Fibroblast of peridontal ligament (primary cell): ENCODE data around the gene ATP6V1D.
"Not testable (repeated sequence)": the region's sequence is repeated elsewhere in the genome, so short reads cannot be mapped to it uniquely, and the experiment has no call there.

ENCODE experiments used
- DNase-seq: peaks from one replicate; pipeline ENCODE4 v3.0.0-alpha.2; 2010; ENCODE audit errors: extremely low read depth

The ATP6V1D gene

GRCh38 chr14:67371247-67372148 lies 11.9 kb upstream of the ATP6V1D start:
- DNase-seq = no peak

DNA sequence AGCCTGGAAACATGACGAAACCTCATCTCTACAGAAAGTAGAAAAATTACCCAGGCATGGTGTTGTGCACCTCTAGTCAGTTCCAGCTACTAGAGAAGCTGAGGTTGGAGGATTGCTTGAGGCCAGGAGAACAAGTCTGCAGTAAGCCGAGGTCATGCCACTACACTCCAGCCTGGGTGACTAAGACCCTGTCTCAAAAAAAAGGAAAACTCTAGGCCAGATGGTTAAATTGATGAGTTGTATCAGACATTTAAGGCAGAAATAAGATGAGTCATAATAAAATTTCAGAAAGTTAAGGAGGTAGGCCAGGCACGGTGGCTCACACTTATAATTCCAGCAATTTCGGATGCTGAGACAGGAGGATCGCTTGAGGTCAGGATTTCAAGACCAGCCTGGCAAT lies 11.2 kb upstream of the ATP6V1D start:
- DNase-seq = no peak

GRCh38 chr14:67365476-67365875 lies 5.9 kb upstream of the ATP6V1D start:
- no peak for DNase-seq

GRCh38 chr14:67360470-67361206 lies 1.0 kb upstream of the ATP6V1D start:
- no peak for DNase-seq

GRCh38 chr14:67358924-67359774 lies 455 bp downstream of the ATP6V1D start:
- DNase-seq = peak; percentile 50

- no peak for DNase-seq
These were observed 1.6 kb downstream of the ATP6V1D start for GRCh38 chr14:67357969-67358354.

DNA sequence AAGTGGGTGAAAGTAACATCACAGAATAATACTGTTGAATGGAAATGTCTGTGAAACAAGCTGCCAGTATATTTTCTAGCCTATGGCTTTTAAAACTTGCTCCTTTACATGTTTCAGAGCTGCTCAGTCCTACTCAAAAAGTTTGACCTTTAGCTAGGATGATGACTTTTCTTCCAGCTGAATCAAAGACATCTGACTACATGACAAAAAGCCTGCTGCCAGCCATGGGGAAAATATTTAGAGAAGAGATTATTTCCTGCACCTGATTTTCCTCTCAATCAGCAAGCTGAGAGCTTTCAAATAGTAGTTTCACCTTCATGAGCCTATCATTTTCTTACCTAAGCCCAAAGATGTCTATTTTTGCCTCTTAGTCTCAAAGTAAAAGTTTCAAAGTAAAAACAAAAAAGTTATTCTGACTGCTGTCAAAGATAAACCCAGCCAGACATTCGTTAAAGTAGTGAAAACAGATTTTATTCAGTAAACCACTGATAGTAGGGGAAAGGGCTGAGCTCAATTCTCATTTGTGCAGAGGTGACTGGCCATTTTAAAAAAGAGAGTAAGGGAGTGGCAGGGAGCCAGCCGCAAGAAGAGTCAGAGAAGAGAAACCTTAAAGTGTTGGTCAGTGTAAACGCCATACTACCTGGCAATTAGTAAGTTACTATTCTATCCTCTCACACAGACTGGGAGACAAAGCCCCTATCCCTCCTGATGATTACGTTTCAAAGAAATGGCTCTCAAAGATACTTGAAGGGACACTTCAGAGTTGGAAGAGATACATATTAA lies 2.2 kb downstream of the ATP6V1D start:
- no peak for DNase-seq

DNA sequence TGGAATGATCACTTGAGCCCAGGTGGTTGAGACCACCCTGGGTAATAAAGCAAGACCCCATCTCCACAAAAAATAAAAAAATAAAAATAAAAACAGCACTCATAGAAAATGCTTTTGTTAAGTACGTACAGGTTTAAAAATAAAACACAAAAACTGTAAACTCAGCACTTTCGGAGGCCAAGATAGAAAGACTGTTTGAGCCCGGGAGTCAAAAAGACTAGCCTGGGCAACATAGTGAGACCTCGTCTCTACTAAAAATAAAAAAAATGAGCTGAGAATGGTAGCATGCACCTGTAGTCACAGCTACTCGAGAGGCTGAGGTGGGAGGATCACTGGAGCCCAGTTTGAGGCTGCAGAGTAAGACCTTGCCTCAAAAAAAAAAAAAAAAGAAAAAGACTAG lies 7.5 kb downstream of the ATP6V1D start:
- no peak for DNase-seq

GRCh38 chr14:67345583-67345982 lies 14.0 kb downstream of the ATP6V1D start:
- DNase-seq = no peak

DNA sequence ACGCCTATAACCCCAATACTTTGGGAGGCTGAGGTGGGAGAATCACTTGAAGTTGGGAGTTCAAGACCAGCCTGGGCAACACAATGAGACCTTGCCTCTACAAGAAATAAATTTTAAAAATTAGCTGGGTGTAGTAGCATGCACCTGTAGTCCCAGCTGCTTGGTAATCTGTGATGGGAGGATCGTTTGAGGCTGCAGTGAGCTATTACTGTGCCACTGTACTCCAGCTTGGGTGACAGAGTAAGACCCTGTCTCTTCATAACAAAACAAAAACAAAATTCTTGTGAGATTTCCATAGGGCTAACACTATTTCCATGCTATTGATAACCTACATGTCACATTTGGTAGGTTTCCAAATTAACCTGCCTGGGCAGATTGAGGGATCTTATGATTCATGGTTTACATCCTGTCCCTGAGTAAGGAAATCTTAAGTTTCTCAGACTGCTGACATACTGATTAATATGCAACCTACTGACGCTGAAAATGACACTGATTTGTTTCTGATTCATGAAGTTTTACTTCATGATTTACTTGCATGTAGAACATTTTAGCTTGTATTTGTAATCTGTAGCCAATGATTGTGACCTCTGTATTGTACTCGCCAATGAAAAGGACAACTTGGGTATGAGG lies 15.9 kb downstream of the ATP6V1D start:
- no peak for DNase-seq

DNA sequence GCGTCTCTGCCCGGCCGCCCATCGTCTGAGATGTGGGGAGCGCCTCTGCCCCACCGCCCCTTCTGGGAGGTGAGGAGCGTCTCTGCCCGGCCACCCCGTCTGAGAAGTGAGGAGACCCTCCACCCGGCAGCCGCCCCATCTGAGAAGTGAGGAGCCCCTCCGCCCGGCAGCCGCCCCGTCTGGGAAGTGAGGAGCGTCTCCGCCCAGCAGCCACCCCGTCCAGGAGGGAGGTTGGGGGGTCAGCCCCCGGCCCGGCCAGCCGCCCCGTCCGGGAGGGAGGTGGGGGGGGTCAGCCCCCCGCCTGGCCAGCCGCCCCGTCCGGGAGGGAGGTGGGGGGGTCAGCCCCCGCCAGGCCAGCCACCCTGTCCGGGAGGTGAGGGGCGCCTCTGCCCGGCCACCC lies 18.4 kb downstream of the ATP6V1D start:
- not testable (repeated sequence) for DNase-seq

GRCh38 chr14:67335781-67336180 lies 23.8 kb downstream of the ATP6V1D start:
- DNase-seq = peak; percentile 20

DNA sequence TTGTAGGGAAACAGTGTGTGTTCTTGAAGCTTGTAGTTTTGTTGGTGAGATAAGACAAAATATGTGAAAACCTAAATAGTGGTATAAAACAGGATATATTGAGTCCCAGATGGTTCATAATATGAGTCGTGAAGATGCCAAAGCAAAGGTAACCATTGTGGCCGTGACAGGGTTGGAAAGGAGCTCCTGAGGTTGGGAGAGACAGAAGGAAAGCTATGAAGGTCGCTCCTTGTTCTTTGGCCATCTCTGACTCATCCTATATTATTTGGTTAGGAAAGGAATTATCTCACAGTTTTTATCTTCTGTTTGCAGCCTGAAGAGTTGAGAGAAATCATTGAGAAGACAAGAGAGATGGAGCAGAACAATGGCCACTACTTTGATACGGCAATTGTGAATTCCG lies 27.1 kb downstream of the ATP6V1D start:
- DNase-seq = no peak

GRCh38 chr14:67331368-67332125 lies 28.1 kb downstream of the ATP6V1D start:
- DNase-seq = no peak

DNA sequence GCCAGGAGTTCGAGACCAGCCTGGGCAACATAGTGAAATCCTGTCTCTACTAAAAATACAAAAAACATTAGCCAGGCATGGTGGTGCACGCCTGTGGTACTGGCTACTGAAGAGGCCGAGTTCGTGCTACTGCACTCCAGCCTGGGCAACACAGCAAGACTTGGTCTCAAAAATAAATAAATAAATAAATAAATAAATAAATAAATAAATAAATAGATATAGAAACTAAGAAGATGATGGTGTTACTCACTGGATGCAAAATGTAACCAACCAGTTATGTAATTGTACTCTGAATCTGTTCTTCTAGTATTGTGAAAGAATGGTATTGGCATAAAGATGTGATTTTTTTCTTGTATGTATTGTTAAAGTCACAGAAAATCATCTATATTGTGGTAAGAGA lies 29.9 kb downstream of the ATP6V1D start:
- not testable (repeated sequence) for DNase-seq

- no peak for DNase-seq
These were observed 40.5 kb downstream of the ATP6V1D start for GRCh38 chr14:67319142-67319541.

DNA sequence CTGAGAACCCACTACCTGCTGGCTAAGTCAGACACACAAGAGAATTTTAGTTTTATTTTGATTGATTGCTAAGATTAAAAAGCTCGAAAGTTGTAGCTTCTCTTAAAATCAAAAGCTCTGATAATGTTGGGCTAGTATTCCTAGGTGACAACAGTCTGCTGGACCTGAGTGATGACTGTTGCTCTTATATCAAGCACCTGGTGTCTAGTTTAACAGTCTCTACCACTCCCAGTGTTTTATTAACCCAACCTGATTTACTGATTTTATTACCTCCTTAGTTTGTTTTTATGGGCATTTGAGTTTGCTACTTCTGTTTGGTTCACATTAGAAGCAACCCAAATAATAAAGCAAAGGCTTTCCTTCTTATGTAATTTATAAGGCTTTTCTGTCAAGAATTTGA lies 41.8 kb downstream of the ATP6V1D start:
- no peak for DNase-seq

DNA sequence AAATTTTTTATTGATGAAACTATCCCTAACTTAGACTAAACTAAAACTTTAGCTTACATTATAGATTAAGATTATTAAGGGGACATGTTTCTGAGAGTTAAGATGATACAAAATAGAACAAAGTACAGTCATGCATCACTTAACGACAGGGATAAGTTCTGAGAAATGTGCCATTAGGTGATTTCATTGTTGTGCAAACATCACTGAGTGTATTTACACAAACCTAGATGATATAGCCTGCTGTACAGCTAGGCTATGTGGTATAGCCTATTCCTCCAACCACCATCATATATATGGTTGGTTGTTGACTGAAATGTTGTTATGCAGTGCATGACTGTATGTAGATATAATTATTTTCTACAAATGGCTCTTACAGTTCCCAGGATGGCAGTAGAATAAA lies 46.5 kb downstream of the ATP6V1D start:
- no peak for DNase-seq

DNA sequence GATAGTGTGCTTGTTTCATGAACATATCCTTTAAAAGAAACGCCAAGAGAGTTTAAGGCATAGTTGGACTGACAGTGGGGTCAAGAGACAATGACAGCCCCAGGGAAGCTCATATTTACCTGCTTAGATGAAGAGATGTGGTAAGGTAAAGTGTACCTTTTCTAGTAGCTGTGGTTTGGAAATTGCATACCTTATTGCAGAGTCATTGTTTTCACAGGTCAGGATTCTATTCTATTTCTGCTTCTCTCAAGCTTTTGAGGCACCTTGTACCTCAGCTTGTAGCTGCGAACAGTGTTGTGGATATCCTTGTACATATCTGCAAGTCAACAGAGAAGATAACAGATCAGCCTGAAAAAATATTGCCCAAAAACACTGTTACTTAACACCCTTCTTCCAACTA lies 47.7 kb downstream of the ATP6V1D start:
- no peak for DNase-seq
